HG03520 (cell line): ENCODE results near the gene AGFG2.

Experiments
- ATAC-seq: cut with Tn5 transposase; IDR thresholded peaks from one replicate; pipeline ENCODE4 v1.9.1; 2021; ENCODE audit warnings: mild to moderate bottlenecking, moderate library complexity; ENCODE audit not compliant: unreplicated experiment

AGFG2 gene

GRCh38 chr7:100606313-100606712 is 67.3 kb downstream of the AGFG2 start:
- no peak for ATAC-seq

- ATAC-seq: no peak
Measured at GRCh38 chr7:100607111-100607510, 68.1 kb downstream of the AGFG2 start.

GRCh38 chr7:100609958-100610357 is 71.0 kb downstream of the AGFG2 start:
- no peak for ATAC-seq

GRCh38 chr7:100611983-100612729 is 73.2 kb downstream of the AGFG2 start, which contains the start of gene MOSPD3:
MOSPD3 (plus strand) TSS chr7:100612540; CDS start chr7:100612792, 252 bp downstream.
- ATAC-seq: peak; percentile 87

- ATAC-seq: no peak
Measured at GRCh38 chr7:100612730-100613390, 73.9 kb downstream of the AGFG2 start.

GRCh38 chr7:100613412-100614175 is 74.6 kb downstream of the AGFG2 start:
- no peak for ATAC-seq

- no peak for ATAC-seq
Measured at GRCh38 chr7:100614308-100614861, 75.4 kb downstream of the AGFG2 start.
